Activated T-helper 1 cell treated with anti-CD3 and anti-CD28 coated beads, Interleukin-12 subunit alpha, Interleukin-12 subunit beta, Interleukin-2, Interleukin-4 antibody, amounts not matched to agents 30 ng/mL and 10 ng/mL and 1 ng/mL, durations not matched to agents 14 hours and 24 hours and 36 hours (primary cell): ENCODE data around the gene COX8A. TPM values are rescaled to one million over a fixed set of nuclear protein-coding genes. Genes with fewer than 3 reads are reported as not detected.
A peak's percentile ranks its signal among the peaks of the same experiment; 100 is the strongest.

Experiments used
- DNase-seq: peaks from one replicate; pipeline ENCODE4 v3.0.0; 2021; ENCODE audit warnings: low spot score
- H3K27ac Mint-ChIP-seq: one replicate; pipeline ENCODE4 v1.8.0; 2021; ENCODE audit warnings: mild to moderate bottlenecking, mixed read lengths
- H3K27me3 Mint-ChIP-seq: one replicate; pipeline ENCODE4 v1.8.0; 2022; ENCODE audit warnings: mild to moderate bottlenecking, moderate library complexity, mixed read lengths; ENCODE audit not compliant: insufficient read depth
- H3K36me3 Mint-ChIP-seq: one replicate; pipeline ENCODE4 v1.8.0; 2021; ENCODE audit warnings: low read depth, mixed read lengths
- H3K4me1 Mint-ChIP-seq: one replicate; pipeline ENCODE4 v1.8.0; 2021; ENCODE audit warnings: low read depth, mixed read lengths
- H3K4me3 Mint-ChIP-seq: one replicate; pipeline ENCODE4 v1.8.0; 2021; ENCODE audit warnings: mild to moderate bottlenecking, moderate library complexity, mixed read lengths
- H3K9me3 Mint-ChIP-seq: one replicate; pipeline ENCODE4 v1.8.0; 2021; ENCODE audit warnings: mixed read lengths
- intact Hi-C: fragments of 100-400 bp; cut with micrococcal nuclease; formaldehyde crosslinking; loops from one replicate; pipeline ENCODE4 v1.15.1; 2024
- total RNA-seq: library from RNA; stranded (reverse); gene quantifications from 2 replicates; pipeline ENCODE4 v1.2.3, GENCODE V29; 2022

COX8A gene
- total RNA-seq, 1 donor from 2014 or later, result 289 TPM

- H3K27ac Mint-ChIP-seq, result peak overlapping the region; percentile 96
- H3K4me1 Mint-ChIP-seq, result peaks cover 35% of the 10 kb centered on the region
- intact Hi-C loops, result loop anchor here (1.0 to 5.0 kb wide), 8 partner anchors 11 to 332 kb away; partner anchors contain the start of genes COX8A, MACROD1, MARK2 and PRDX5
- H3K27me3 Mint-ChIP-seq, result no peaks in the 10 kb centered on the region
- DNase-seq, result peak; percentile 72
- no peaks in the 10 kb centered on the region for H3K9me3 Mint-ChIP-seq
- peak overlapping the region; percentile 97 for H3K4me3 Mint-ChIP-seq
- peaks cover 12% of the 10 kb centered on the region for H3K36me3 Mint-ChIP-seq
Observed at GRCh38 chr11:63985812-63986155, 11.4 kb downstream of the COX8A start.

- Mint-ChIP-seq H3K9me3 (no peaks in the 10 kb centered on the region), H3K4me1 (peaks cover 32% of the 10 kb centered on the region), H3K4me3 (peak within 1 kb of the TSS; percentile 97), H3K36me3 (peaks cover 16% of the 10 kb centered on the region), H3K27ac (peak within 1 kb of the TSS; percentile 96), H3K27me3 (no peaks in the 10 kb centered on the region)
- peak; percentile 86 for DNase-seq
- intact Hi-C loops, result loop anchor here (1.0 to 5.0 kb wide), 7 partner anchors 12 to 331 kb away; partner anchors contain the start of genes COX8A, MACROD1, PRDX5 and RTN3
Observed at GRCh38 chr11:63986156-63986931, 11.9 kb downstream of the COX8A start, which contains the start of gene OTUB1. Gene OTUB1, plus strand, starts transcription at chr11:63986438. Its CDS starts 19 bp downstream, at chr11:63986457.

- DNase-seq, result no peak
- Mint-ChIP-seq H3K9me3 (no peaks in the 10 kb centered on the region), H3K4me3 (peak overlapping the region; percentile 82), H3K27me3 (no peaks in the 10 kb centered on the region), H3K27ac (peak overlapping the region; percentile 12), H3K36me3 (peaks cover 20% of the 10 kb centered on the region), H3K4me1 (peaks cover 35% of the 10 kb centered on the region)
- intact Hi-C loops, result loop anchor here (1.0 to 5.0 kb wide), 7 partner anchors 13 to 330 kb away; partner anchors contain the start of genes COX8A, MACROD1, PRDX5 and RTN3
Observed at GRCh38 chr11:63986932-63987513, 12.6 kb downstream of the COX8A start.

- intact Hi-C loops, result no loop called here
- Mint-ChIP-seq H3K4me1 (peaks cover 33% of the 10 kb centered on the region), H3K27ac (no peak overlapping the region), H3K4me3 (no peak overlapping the region), H3K36me3 (peaks cover 25% of the 10 kb centered on the region), H3K27me3 (no peaks in the 10 kb centered on the region), H3K9me3 (no peaks in the 10 kb centered on the region)
- no peak for DNase-seq
Observed at GRCh38 chr11:63991558-63991957, 17.1 kb downstream of the COX8A start.

- intact Hi-C loops, result no loop called here
- DNase-seq, result no peak
- Mint-ChIP-seq H3K9me3 (no peaks in the 10 kb centered on the region), H3K36me3 (peaks cover 24% of the 10 kb centered on the region), H3K27ac (no peak overlapping the region), H3K27me3 (no peaks in the 10 kb centered on the region), H3K4me1 (peaks cover 24% of the 10 kb centered on the region), H3K4me3 (no peak overlapping the region)
Observed at GRCh38 chr11:63993100-63993499, 18.7 kb downstream of the COX8A start.

GRCh38 chr11:63993993-63994392, 19.6 kb downstream of the COX8A start:
- intact Hi-C loops, result no loop called here
- Mint-ChIP-seq H3K27me3 (no peaks in the 10 kb centered on the region), H3K36me3 (peaks cover 20% of the 10 kb centered on the region), H3K27ac (no peak overlapping the region), H3K4me3 (no peak overlapping the region), H3K9me3 (no peaks in the 10 kb centered on the region), H3K4me1 (peaks cover 18% of the 10 kb centered on the region)
- DNase-seq, result no peak

GRCh38 chr11:63996512-63996911, 22.1 kb downstream of the COX8A start:
- H3K4me1 Mint-ChIP-seq, result peaks cover 12% of the 10 kb centered on the region
- no peaks in the 10 kb centered on the region for H3K27me3 Mint-ChIP-seq
- no peak overlapping the region for H3K27ac Mint-ChIP-seq
- intact Hi-C loops, result no loop called here
- no peaks in the 10 kb centered on the region for H3K9me3 Mint-ChIP-seq
- peaks cover 13% of the 10 kb centered on the region for H3K36me3 Mint-ChIP-seq
- no peak for DNase-seq
- H3K4me3 Mint-ChIP-seq, result no peak overlapping the region

- Mint-ChIP-seq H3K27me3 (no peaks in the 10 kb centered on the region), H3K4me1 (peaks cover 5% of the 10 kb centered on the region), H3K27ac (no peak overlapping the region), H3K9me3 (no peaks in the 10 kb centered on the region), H3K4me3 (no peak overlapping the region), H3K36me3 (peaks cover 11% of the 10 kb centered on the region)
- DNase-seq, result no peak
- intact Hi-C loops, result no loop called here
Observed at GRCh38 chr11:63997104-63997700, 22.8 kb downstream of the COX8A start.

- Mint-ChIP-seq H3K27me3 (no peaks in the 10 kb centered on the region), H3K27ac (no peak overlapping the region), H3K36me3 (peaks cover 10% of the 10 kb centered on the region), H3K4me1 (peaks cover 4% of the 10 kb centered on the region), H3K9me3 (no peaks in the 10 kb centered on the region), H3K4me3 (no peak overlapping the region)
- intact Hi-C loops, result no loop called here
- no peak for DNase-seq
Observed at GRCh38 chr11:63997801-63998337, 23.4 kb downstream of the COX8A start.

GRCh38 chr11:63998558-63999348, 24.3 kb downstream of the COX8A start:
- peaks cover 6% of the 10 kb centered on the region for H3K36me3 Mint-ChIP-seq
- DNase-seq, result no peak
- H3K4me1 Mint-ChIP-seq, result no peaks in the 10 kb centered on the region
- H3K4me3 Mint-ChIP-seq, result no peak overlapping the region
- intact Hi-C loops, result loop anchor here (1.0 kb wide), 1 partner anchor 24 kb away; the partner anchor contains the start of gene COX8A
- no peaks in the 10 kb centered on the region for H3K27me3 Mint-ChIP-seq
- H3K9me3 Mint-ChIP-seq, result no peaks in the 10 kb centered on the region
- no peak overlapping the region for H3K27ac Mint-ChIP-seq

GRCh38 chr11:63999349-64000025, 25.1 kb downstream of the COX8A start:
- intact Hi-C loops, result loop anchor here (1.0 to 2.0 kb wide), 6 partner anchors 13 to 305 kb away; partner anchors contain the start of genes COX8A, ESRRA and OTUB1
- no peaks in the 10 kb centered on the region for H3K4me1 Mint-ChIP-seq
- H3K27ac Mint-ChIP-seq, result no peak overlapping the region
- H3K27me3 Mint-ChIP-seq, result no peaks in the 10 kb centered on the region
- DNase-seq, result peak; percentile 24
- H3K9me3 Mint-ChIP-seq, result no peaks in the 10 kb centered on the region
- H3K4me3 Mint-ChIP-seq, result no peak overlapping the region
- peaks cover 3% of the 10 kb centered on the region for H3K36me3 Mint-ChIP-seq
